HG03439 (cell line): Measurements from ENCODE around the gene AGAP2.
"Not testable (repeated sequence)": the region's sequence is repeated elsewhere in the genome, so short reads cannot be mapped to it uniquely, and the experiment has no call there.

Source experiments
- ATAC-seq: cut with Tn5 transposase; IDR thresholded peaks from one replicate; pipeline ENCODE4 v1.9.1; 2021; ENCODE audit warnings: mild to moderate bottlenecking, moderate library complexity; ENCODE audit not compliant: unreplicated experiment

The AGAP2 gene

GRCh38 chr12:57724936-57725740, 13.4 kb downstream of the AGAP2 start:
- ATAC-seq: no peak

- no peak for ATAC-seq
Observed at GRCh38 chr12:57724003-57724935, 14.3 kb downstream of the AGAP2 start.

GRCh38 chr12:57723630-57723962, 14.9 kb downstream of the AGAP2 start:
- no peak for ATAC-seq

- ATAC-seq: no peak
Observed at GRCh38 chr12:57722716-57723629, 15.6 kb downstream of the AGAP2 start.

GRCh38 chr12:57721846-57722608, 16.5 kb downstream of the AGAP2 start:
- not testable (repeated sequence) for ATAC-seq

- no peak for ATAC-seq
Observed at GRCh38 chr12:57720606-57721595, 17.6 kb downstream of the AGAP2 start.

- ATAC-seq: no peak
Observed at GRCh38 chr12:57719777-57720605, 18.6 kb downstream of the AGAP2 start.

- ATAC-seq: no peak
Observed at GRCh38 chr12:57718641-57719528, 19.7 kb downstream of the AGAP2 start.

- no peak for ATAC-seq
Observed at GRCh38 chr12:57717846-57718640, 20.5 kb downstream of the AGAP2 start.

- no peak for ATAC-seq
Observed at GRCh38 chr12:57717131-57717530, 21.4 kb downstream of the AGAP2 start.

- ATAC-seq: no peak
Observed at GRCh38 chr12:57716305-57716704, 22.2 kb downstream of the AGAP2 start.

- no peak for ATAC-seq
Observed at GRCh38 chr12:57715786-57716185, 22.8 kb downstream of the AGAP2 start.

- not testable (repeated sequence) for ATAC-seq
Observed at GRCh38 chr12:57715036-57715748, 23.4 kb downstream of the AGAP2 start.

GRCh38 chr12:57713209-57713608, 25.3 kb downstream of the AGAP2 start:
- ATAC-seq: no peak

GRCh38 chr12:57712701-57713100, 25.8 kb downstream of the AGAP2 start:
- no peak for ATAC-seq

GRCh38 chr12:57708296-57708695, 30.2 kb downstream of the AGAP2 start:
- ATAC-seq: no peak
